Endothelial cell (in vitro differentiated cells): ENCODE measurements around the gene FARP1. TPM values are rescaled to one million over a fixed set of nuclear protein-coding genes. Genes with fewer than 3 reads are reported as not detected.
A peak's percentile ranks its signal among the peaks of the same experiment; 100 is the strongest.
"Not testable (repeated sequence)": the region's sequence is repeated elsewhere in the genome, so short reads cannot be mapped to it uniquely, and the experiment has no call there.

ENCODE experiments used
- DNase-seq: peaks from one replicate; pipeline ENCODE4 v3.0.0; 2021; ENCODE audit warnings: low spot score
- H3K27ac Mint-ChIP-seq: one replicate; pipeline ENCODE4 v1.8.0; 2021; ENCODE audit warnings: mixed read lengths, inconsistent platforms; ENCODE audit not compliant: unreplicated experiment
- H3K27me3 Mint-ChIP-seq: one replicate; pipeline ENCODE4 v1.8.0; 2021; ENCODE audit warnings: mild to moderate bottlenecking, moderate library complexity, mixed read lengths, inconsistent platforms; ENCODE audit not compliant: unreplicated experiment
- H3K36me3 Mint-ChIP-seq: one replicate; pipeline ENCODE4 v1.8.0; 2021; ENCODE audit warnings: mild to moderate bottlenecking, low read depth, mixed read lengths, inconsistent platforms; ENCODE audit not compliant: unreplicated experiment
- H3K4me1 Mint-ChIP-seq: one replicate; pipeline ENCODE4 v1.8.0; 2021; ENCODE audit warnings: mild to moderate bottlenecking, mixed read lengths, inconsistent platforms; ENCODE audit not compliant: unreplicated experiment
- H3K4me3 Mint-ChIP-seq: one replicate; pipeline ENCODE4 v1.8.0; 2021; ENCODE audit warnings: mild to moderate bottlenecking, mixed read lengths, inconsistent platforms; ENCODE audit not compliant: unreplicated experiment
- H3K9me3 Mint-ChIP-seq: one replicate; pipeline ENCODE4 v1.8.0; 2021; ENCODE audit warnings: mixed read lengths, inconsistent platforms; ENCODE audit not compliant: unreplicated experiment
- total RNA-seq: library from RNA; stranded (reverse); fragmentation: NEBNext Ultra II Directional; extraction: Animal tissue kit (Norgen Biotek cat#: 25700); gene quantifications from one replicate; pipeline ENCODE4 v1.2.1, GENCODE V29; 2021; ENCODE audit not compliant: unreplicated experiment
- TF ChIP-seq, protein P1 (sequence below): fragments of 200-600 bp; sonication (generic); IDR thresholded peaks from one replicate; pipeline ENCODE4 v1.5.0; 2021; ENCODE audit warnings: antibody characterized with exemption; ENCODE audit not compliant: unreplicated experiment

The FARP1 gene
- total RNA-seq, 1 donor from 2014 or later, result 167 TPM

DNA sequence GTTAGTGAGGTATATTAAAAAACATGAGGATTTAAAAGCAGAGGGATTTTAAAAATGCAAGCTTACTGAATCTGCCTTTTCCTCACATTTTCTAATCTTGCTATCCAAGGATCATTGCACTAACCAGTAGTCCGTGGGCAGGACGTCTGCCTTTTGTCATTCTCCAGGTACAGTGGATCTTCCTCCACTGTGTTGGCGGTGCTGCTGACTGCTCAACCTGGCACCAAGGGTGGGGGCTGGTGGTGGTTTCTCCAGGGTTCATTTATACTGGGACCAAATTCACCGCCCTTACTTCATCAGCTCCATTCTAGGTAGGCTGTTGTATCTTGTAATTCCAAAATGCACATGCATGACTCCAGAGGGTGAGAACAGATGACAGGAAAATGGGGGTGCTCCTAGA is 264.7 kb downstream of the FARP1 start:
- TF ChIP-seq, protein P1, sequence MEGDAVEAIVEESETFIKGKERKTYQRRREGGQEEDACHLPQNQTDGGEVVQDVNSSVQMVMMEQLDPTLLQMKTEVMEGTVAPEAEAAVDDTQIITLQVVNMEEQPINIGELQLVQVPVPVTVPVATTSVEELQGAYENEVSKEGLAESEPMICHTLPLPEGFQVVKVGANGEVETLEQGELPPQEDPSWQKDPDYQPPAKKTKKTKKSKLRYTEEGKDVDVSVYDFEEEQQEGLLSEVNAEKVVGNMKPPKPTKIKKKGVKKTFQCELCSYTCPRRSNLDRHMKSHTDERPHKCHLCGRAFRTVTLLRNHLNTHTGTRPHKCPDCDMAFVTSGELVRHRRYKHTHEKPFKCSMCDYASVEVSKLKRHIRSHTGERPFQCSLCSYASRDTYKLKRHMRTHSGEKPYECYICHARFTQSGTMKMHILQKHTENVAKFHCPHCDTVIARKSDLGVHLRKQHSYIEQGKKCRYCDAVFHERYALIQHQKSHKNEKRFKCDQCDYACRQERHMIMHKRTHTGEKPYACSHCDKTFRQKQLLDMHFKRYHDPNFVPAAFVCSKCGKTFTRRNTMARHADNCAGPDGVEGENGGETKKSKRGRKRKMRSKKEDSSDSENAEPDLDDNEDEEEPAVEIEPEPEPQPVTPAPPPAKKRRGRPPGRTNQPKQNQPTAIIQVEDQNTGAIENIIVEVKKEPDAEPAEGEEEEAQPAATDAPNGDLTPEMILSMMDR, result no peak
- Mint-ChIP-seq H3K9me3 (no peaks in the 10 kb centered on the region), H3K4me1 (peaks cover 42% of the 10 kb centered on the region), H3K4me3 (no peak overlapping the region), H3K27ac (no peak overlapping the region), H3K27me3 (peaks cover 3% of the 10 kb centered on the region), H3K36me3 (peaks cover 12% of the 10 kb centered on the region)
- no peak for DNase-seq

DNA sequence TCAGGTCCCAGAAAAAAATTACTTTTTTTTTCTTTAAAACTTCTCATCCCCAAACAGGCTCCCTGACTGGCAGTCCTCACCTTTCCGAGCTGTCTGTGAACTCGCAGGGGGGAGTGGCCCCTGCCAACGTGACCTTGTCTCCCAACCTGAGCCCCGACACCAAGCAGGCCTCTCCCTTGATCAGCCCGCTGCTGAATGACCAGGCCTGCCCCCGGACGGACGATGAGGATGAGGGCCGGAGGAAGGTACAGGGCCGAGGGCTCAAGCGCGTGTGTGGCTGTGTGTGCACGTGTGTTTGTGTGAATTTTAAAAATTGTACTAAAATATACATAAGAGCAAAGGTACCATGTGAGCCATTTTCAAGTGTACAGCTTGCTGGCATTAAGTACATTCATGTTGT is 266.4 kb downstream of the FARP1 start:
- peak overlapping the region; percentile 25 for H3K27ac Mint-ChIP-seq

DNA sequence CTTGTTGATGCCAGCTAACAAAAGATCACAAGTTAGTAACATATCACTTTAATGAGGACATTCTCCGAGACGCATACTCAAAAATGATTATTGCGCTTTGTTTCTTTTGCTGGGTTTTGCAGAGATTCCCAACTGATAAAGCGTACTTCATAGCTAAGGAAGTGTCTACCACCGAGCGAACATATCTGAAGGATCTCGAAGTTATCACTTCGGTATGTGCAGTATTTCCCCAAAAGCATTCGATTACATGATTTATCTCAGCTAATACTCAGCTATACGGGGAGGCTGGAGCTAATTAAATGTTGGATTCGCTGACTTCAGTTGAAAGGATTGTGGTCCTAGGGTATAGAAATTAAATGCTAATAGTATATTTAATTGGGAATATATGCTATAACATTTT is 267.7 kb downstream of the FARP1 start:
- TF ChIP-seq, protein P1, result no peak
- Mint-ChIP-seq H3K4me3 (no peak overlapping the region), H3K4me1 (peaks cover 44% of the 10 kb centered on the region), H3K9me3 (no peaks in the 10 kb centered on the region), H3K27me3 (peaks cover 6% of the 10 kb centered on the region), H3K27ac (peak overlapping the region; percentile 88), H3K36me3 (peaks cover 28% of the 10 kb centered on the region)
- no peak for DNase-seq

More for the DNA sequence above, 266.4 kb downstream of the FARP1 start:
- Mint-ChIP-seq H3K4me1 (peaks cover 46% of the 10 kb centered on the region), H3K27me3 (peaks cover 3% of the 10 kb centered on the region), H3K4me3 (no peak overlapping the region), H3K36me3 (peaks cover 16% of the 10 kb centered on the region), H3K9me3 (no peaks in the 10 kb centered on the region)
- TF ChIP-seq, protein P1, result no peak
- no peak for DNase-seq

DNA sequence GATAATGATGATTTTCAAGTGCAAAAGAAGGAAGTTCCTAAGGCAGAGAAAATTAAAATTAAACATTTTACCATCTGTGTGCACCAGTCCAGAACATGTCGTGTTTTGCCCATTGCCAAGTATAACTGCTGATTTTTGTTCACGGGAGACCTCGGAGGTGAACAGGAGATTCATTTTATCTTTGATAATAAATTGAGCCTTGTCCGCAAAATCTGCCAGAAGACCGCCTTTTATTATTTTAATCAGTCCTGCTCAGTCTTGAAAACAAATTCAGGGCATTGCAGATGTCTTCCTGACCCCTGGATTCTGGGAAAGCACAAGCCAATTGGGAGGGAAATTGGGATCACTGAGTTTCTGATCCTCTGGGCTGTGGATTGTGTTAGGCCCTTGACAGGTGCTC is 268.1 kb downstream of the FARP1 start:
- no peak for DNase-seq
- Mint-ChIP-seq H3K4me3 (no peak overlapping the region), H3K9me3 (no peaks in the 10 kb centered on the region), H3K27ac (peak overlapping the region; percentile 88), H3K36me3 (peaks cover 32% of the 10 kb centered on the region), H3K27me3 (peaks cover 6% of the 10 kb centered on the region), H3K4me1 (peaks cover 44% of the 10 kb centered on the region)
- TF ChIP-seq, protein P1, result no peak

DNA sequence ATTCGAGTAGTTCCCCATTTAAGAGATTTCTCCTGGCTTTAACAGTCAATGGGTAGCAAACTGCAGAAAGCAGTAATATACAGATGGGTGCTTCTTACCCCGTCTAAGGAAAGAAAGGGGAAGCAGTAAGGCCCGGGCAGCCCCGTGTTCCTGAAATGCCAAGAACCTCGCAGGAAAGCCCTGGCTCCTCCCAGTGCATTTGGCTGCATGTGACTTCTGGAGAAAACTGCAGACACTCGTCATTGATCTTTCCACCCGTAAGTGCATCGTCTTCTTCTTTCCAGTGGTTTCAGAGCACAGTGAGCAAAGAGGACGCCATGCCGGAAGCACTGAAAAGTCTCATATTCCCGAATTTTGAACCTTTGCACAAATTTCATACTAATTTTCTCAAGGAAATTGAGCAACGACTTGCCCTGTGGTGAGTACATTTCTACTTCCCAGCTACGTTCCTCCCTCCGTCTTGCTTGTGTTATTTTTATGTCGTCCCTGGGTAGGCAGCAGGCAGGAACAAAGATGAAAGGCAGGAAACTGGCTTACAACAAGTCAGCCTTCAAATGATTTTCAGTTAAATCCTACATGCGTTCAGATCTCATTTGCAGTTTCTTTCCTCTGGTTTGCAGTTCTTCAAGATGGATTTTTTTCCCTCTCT is 268.8 kb downstream of the FARP1 start:
- peaks cover 38% of the 10 kb centered on the region for H3K36me3 Mint-ChIP-seq
- H3K4me1 Mint-ChIP-seq, result peaks cover 38% of the 10 kb centered on the region
- TF ChIP-seq, protein P1, result no peak
- DNase-seq, result peak; percentile 49
- H3K4me3 Mint-ChIP-seq, result peak overlapping the region; percentile 0
- H3K27ac Mint-ChIP-seq, result peak overlapping the region; percentile 88
- H3K9me3 Mint-ChIP-seq, result no peaks in the 10 kb centered on the region
- peaks cover 6% of the 10 kb centered on the region for H3K27me3 Mint-ChIP-seq

DNA sequence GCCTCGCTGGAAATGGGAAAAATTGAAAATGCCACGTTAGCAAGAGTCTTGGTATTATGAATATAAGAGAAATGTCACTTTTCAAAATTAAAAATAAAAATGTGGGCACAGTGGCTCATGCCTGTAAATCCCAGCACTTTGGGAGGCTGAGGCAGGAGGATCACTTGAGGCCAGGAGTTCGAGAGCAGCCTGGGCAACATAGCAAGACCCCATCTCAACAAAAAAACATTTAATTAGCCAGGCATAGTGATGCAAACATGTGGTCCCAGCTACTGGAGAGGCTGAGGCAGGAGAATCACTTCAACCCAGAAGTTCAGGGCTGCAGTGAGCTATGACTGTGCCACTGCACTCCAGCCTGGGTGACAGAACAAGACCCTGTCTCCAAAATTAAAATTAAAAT is 270.4 kb downstream of the FARP1 start:
- H3K27me3 Mint-ChIP-seq, H3K4me3 Mint-ChIP-seq, H3K9me3 Mint-ChIP-seq, DNase-seq: not testable (repeated sequence)
- Mint-ChIP-seq H3K27ac (peak overlapping the region; percentile 59), H3K4me1 (peaks cover 34% of the 10 kb centered on the region), H3K36me3 (peaks cover 47% of the 10 kb centered on the region)
